Myocyte (in vitro differentiated cells): ENCODE results near the gene HNRNPA1. TPM values are rescaled to one million over a fixed set of nuclear protein-coding genes. Genes with fewer than 3 reads are reported as not detected.
"Not testable (repeated sequence)": the region's sequence is repeated elsewhere in the genome, so short reads cannot be mapped to it uniquely, and the experiment has no call there.

Experiments
- DNase-seq: peaks from one replicate; pipeline ENCODE4 v3.0.0-alpha.2; 2012; ENCODE audit warnings: low read depth
- polyA plus RNA-seq: library from polyadenylated mRNA; unstranded; fragments of >200 nt; gene quantifications from one replicate; pipeline ENCODE4 v1.2.1, GENCODE V29; 2012; ENCODE audit warnings: missing spikeins
- total RNA-seq: library from RNA; depleted of rRNA; stranded (reverse); fragments of >200 nt; gene quantifications from 2 replicates; pipeline ENCODE4 v1.2.3, GENCODE V29; 2014

The HNRNPA1 gene
- 183 and 272 TPM in 2 replicates for total RNA-seq
- polyA plus RNA-seq, result 371 TPM

GRCh38 chr12:54280468-54281260, at the start of gene HNRNPA1:
Gene HNRNPA1 (plus strand): TSS chr12:54280726. CDS start chr12:54280808, 82 bp downstream.
- peak; percentile 100 for DNase-seq

- not testable (repeated sequence) for DNase-seq
These were observed 49.3 kb upstream of the HNRNPA1 start for GRCh38 chr12:54231269-54231668.

DNA sequence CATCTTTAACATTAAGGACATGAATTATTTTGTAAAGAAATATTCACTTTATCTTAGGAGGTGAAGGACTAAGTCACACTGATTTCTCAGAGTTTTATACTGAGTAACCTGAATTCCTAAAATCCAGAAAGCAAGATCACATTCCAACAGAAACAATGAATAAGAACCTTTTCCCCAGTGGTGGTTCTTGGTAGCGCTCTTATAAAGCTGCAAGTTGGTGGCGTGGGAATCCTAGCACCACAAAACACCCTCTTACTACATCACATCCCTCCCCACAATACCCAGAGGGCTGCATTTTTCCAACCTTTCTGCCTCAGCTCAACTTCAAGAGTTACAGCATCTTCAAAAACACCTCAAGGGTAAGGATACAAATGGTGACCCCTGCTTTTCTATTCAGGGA, 47.7 kb upstream of the HNRNPA1 start:
- DNase-seq, result peak; percentile 49

GRCh38 chr12:54238531-54238930, 42.0 kb upstream of the HNRNPA1 start:
- DNase-seq, result no peak

DNA sequence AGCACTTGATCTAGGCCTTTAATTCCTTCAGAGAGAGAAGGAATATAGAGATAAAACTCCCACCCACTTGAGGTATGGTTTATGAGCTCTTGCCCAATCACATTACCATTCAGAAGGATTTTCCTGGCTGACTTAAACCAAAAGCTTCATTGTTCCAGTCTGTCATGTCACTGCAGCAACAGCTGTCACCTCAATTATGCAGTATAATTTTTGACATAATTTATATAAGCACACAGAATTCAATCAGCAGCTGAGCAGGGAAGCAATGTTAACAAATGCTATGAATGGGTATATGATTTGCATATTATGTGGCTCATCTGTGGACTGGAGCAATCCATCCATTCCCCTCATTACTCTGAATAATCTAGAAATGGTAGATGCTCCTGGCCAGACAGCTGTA, 40.9 kb upstream of the HNRNPA1 start:
- peak; percentile 24 for DNase-seq

DNA sequence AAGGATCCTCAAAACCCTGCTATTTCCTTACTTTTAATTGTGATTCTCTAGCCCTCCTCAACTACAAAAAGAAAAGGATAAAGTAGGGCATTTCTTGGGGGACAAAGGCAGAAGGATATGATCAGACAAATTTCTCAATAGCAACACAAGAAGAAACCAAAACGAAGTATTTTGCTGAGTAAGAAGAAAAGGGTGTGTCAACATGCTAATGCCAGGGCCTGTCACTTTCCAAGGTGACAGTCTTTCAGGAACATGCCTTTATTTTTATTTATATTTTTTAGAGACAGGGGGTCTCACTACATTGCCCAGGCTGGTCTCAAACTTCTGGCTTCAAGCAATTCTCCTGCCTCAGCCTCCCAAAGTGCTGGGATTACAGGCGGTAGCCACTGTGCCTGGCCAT, 40.4 kb upstream of the HNRNPA1 start:
- DNase-seq, result no peak

- no peak for DNase-seq
These were observed 39.4 kb upstream of the HNRNPA1 start for GRCh38 chr12:54240971-54241588.

- peak; percentile 58 for DNase-seq
These were observed 34.4 kb upstream of the HNRNPA1 start for GRCh38 chr12:54246011-54246641.

- no peak for DNase-seq
These were observed 31.0 kb upstream of the HNRNPA1 start for GRCh38 chr12:54249489-54249888.

DNA sequence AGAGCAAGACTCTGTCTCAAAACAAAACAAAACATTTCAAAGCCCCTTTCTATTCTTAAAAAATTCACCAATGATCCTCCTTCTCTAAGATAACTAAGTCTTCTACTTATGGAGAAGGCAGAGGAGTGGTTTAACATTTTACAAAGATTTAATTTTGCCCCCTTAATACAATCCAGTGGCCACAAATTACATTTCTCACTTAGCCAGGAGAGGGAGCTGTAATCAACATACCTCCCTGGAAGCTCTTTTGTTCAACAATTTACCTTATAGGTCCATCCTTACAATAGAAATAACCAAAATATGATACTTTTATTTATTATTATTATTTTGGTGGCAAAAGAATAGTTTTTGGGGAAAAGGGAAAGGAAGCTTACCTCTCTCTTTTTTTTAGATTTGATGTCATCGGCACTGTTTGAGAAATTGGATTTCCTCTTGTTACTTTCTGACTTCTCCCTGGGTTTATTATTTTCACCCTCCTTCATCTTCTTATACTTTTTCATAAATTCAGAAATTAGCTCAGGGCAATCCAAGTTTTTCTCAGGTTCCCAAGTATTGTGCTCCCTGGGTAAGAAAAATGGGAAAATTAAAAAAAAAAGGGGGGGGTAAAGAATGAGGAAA, 28.8 kb upstream of the HNRNPA1 start:
- DNase-seq, result peak; percentile 61

GRCh38 chr12:54253240-54253639, 27.3 kb upstream of the HNRNPA1 start:
- DNase-seq, result no peak

- DNase-seq, result no peak
These were observed 23.2 kb upstream of the HNRNPA1 start for GRCh38 chr12:54257332-54257731.

GRCh38 chr12:54258201-54258681, 22.3 kb upstream of the HNRNPA1 start:
- DNase-seq, result peak; percentile 31

- DNase-seq, result peak; percentile 90
These were observed 21.1 kb upstream of the HNRNPA1 start for GRCh38 chr12:54259194-54260011.

DNA sequence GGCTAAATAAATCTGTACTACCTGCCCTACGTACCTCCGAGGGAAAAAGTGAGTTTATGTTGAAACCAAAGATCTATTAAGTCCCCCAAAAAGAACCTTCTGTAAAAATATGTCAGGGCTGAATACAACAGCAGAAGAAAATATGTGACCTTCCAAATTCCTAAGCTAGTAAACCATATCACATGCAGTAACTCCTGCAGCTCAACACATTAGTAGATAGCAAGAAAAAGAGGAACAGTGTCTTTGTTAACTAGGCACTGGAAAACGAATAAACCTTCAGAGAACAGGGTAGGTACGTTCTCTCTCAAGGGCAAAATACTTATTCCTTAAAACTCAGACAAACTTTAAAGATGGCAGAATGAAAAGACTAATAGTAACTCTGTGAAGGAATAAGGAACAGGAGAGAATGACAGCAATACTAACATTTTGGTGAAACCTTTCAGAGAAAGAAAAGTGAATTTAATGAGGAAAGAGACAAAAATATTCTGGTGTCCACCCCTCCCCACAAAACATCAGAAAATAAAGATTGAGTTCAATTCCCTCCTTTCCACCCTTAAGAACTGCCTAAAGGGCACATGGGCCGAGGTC, 18.6 kb upstream of the HNRNPA1 start:
- DNase-seq, result no peak

DNA sequence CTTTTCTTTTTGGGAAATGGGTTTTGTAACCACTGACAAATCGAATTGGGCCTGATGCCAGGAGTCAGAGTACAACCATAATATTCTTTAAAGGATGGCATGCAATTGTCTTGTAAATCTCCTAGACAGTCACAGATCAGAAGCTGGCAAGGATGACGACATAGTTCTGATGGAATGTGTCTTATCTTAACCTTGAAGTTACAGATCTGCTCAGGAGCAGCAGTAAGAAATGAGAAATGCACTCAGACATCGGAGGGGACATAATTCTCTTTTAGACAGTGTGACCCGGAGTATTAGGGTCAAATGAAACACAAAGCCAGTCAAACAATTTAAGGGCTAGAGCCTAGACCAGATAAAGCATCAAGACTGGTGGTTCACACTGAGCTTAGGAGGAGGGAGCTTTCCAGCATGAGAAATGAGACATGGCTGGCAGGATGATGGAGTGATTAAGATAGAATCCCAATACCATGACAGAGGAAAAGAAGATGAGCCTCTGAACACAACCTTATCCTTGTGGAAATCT, 18.1 kb upstream of the HNRNPA1 start:
- peak; percentile 52 for DNase-seq

DNA sequence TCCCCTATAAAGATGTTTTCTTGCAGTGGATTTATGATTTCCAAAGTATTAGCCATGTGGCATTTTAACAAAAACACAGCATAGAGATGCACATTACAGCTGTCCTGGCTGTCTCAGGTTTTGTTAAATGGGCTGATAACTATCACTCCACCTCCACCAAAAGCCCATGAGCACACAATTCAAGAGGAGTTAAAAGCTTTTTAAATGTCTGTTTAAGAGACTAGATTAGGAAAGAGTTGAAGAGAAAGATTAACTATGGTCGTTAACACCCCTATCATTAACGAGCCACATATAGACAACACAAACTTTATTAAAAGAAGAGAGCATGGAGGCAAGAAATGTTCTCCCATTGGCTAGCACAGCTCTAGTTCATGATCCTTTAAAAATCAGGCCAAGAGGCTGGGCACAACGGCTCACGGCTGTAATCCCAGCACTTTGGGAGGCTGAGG, 15.1 kb upstream of the HNRNPA1 start:
- DNase-seq, result no peak

DNA sequence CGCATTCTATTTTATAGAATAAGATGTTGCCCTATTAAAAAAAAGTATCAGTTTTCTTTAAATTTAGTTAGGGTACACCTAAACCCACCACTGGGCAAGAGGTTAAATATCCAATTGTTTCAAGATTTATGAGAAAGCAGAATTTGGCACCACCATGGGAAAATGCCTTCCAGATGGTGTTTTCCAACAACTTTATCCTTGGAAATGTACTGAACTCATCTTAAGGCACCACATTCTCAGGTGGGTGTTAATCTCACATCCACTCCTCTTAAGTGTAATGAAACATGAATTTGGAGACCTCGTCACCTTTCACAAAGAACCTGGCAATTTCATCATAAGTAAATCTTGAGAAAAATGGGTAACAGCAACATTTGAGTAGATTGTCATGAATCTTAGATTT, 13.7 kb upstream of the HNRNPA1 start:
- DNase-seq, result no peak

GRCh38 chr12:54270345-54270744, 10.2 kb upstream of the HNRNPA1 start:
- no peak for DNase-seq

DNA sequence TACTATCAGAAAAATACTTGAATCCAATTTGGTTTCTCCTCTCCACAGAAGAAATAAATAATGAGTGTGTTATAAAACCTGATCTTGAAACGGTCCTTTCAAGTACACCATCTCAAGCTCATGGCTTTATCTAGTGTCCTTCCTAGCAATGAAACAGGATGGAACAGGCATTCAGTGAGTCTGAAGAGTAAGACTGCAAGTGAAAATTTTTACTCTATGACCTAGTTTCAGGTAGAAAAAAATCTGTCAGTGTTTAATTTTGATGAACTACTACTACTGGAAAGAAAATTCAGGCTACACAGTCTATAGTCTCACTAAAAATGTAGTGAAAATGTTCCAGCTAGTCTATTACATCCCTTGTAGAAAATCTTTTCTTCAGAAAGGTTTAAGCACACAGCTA, 8.3 kb upstream of the HNRNPA1 start:
- DNase-seq, result no peak
